GM21526 (cell line): ENCODE data around the gene DPP9.

Experiments
- ATAC-seq: cut with Tn5 transposase; IDR thresholded peaks from one replicate; pipeline ENCODE4 v1.9.1; 2021; ENCODE audit warnings: moderate library complexity; ENCODE audit not compliant: unreplicated experiment, low FRiP score

Gene DPP9

DNA sequence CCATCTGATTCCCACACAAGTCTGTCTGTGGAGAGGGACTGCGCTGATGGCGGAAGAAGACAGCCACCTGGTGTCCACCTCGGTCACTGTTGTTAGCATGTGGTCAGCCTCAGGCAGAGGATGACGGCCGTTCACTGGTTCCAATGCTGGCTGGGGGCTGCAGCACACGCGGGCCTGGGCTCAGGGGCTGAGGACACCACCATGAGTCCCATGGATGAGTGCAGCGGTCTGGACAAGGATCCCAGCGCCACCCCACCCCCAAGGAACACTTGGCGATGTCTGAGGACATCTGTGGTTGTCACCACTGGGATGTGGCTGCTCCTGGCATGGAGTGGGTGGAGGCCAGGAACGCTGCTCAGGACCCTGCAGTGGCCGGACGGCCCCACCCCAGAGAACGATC lies 10.9 kb downstream of the DPP9 start:
- ATAC-seq = no peak

DNA sequence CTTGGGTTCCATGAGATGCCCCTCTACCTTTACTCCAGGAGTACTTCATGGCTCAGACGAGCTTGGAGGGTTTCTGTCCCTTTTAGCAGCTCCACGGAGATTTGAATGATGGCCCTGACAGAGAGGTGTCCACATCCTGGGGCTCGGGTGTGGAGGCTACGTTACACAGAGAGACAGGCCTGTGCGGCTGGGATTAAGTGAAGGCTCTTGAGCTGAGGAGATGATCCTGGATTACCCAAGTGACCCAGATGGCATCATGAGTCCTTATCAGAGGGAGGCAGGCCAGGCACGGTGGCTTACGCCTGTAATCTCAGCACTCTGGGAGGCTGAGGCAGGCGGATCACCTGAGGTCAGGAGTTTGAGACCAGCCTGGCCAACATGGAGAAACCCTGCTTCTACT lies 12.4 kb downstream of the DPP9 start:
- ATAC-seq = no peak

DNA sequence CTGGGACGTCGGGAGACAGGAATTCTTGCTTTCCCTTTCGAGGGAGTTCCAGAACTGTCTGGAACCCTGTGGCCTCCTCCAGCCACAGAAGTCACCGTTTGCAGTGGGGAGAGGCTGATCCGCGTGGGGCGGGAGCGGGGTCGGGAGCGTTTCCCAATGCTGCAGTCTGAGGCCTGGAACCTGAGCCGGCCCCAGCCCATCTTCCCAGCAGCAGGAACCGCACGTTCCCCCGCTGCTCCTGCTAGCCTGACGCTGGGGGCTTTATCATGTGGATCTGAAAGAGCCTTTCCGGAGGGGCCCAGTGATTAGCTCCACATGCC lies 13.4 kb downstream of the DPP9 start:
- no peak for ATAC-seq

DNA sequence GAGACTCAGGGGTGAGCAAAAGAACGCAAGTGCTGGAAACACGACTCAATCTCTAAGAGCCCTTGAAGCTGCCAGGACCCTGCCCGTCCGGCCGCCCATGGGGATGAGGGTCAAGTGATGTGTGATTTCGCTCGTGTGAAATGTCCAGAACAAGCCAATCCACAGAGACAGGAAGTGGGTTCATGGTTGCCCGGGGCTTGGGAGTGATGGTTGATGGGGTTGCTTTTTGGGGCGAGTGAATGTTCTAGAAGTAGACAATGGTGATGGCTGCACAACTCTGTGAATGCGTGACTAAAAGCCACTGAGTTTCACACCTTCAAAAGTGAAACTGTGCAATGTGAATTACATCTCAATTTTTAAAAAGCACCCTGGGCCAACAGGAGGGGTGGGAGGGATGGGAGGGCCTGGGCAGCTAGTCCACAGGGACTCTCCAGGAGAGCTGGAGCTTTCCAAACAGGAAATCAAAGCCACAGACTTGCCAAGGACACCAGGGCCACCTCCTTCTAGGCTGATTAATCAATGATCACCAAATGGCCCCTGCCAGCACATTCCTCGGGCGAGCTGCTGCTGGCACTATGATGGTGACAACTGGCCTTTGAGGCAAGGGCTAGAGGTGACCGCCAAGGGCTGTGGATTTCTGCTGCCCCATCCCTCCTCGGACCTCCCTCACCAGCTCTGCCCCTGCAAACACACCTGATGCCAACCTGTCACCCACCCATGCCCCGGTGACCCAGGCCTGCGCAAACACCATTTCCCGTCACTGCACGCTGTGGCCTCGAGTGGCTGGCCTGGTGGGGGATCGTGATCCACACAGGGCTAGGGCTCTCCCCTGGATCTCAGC lies 14.0 kb downstream of the DPP9 start:
- ATAC-seq = no peak

DNA sequence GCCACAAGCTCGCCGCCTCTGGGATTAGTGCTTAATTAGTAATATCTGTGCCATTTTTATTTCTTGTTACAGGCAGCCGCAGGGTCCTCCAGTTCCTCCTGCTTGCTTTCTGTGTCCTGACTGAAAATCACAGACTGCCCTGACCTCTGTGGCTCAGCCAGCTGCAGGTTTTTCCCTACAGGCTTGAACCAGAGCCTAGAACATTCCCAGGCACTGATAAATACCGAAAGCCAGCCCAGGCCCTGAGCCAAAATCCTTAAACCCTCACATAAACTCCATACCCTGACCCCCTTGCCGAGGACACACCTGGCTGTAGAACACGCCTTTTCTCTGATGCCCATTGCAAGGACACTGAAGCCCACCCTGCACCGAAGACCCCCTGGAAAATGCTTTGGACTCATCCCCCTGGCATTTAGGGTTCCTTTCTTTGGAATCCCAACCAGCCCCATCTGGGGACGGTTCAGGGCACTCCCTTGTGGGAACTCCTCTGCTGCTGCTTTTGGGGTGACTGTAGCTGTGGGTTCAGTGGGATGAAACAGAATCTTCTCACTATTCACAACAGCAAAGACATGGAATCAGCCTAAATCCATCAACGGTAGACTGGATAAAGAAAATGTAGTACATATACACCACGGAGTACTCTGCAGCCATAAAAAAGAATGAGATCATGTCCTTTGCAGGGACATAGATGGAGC lies 15.5 kb downstream of the DPP9 start:
- no peak for ATAC-seq

DNA sequence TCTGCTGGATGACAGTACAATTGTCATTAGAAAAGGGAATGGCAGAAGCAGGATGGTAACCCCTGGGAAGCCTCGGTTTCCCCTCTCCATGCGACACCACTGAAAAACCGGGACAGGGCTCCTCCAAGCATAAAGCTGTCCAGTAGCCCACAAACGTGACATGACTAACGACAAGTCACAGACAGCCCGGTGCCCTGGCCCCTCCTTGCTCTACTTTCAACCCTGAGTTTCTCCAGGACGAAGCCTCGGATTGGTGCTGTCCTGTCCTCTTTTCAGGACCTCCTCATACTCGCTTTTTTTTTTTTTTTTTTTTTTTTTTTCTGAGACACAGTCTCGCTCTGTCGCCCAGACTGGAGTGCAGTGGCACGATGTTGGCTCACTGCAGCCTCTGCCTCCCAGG lies 16.3 kb downstream of the DPP9 start:
- no peak for ATAC-seq

DNA sequence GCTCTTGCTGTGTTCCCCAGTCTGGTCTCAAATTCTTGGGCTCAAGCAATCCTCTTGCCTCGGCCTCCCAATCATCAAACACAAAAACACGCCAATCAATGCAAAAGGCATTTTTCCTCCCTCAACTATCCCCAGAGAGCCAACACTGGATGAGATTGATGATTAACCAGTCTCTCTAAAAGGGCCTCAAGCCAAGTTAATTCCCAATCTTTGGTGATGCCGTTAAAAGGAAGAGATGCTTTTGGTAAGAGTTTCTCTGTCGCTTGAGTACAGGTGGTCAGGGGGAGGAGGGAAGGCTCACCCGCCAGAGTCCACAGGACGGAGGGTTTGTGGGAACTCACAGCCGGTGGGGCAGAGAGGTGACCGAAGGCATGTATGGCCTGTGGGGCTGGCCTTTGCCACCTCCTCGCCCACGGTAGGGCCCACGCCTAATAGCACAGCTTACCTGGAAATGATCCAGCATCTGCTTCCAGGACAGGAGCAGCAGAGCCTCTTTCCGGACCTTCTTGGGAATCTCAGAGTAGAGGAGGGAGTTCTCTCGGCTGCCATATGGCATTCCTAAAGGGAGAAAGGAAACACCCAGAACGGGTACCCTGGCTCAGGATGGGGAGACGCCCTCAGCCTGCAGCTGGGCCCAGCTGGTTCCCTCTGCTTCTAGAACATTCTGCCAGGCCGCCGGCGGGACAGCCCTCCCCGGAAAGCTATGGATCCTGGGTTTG lies 18.1 kb downstream of the DPP9 start:
- ATAC-seq = no peak

DNA sequence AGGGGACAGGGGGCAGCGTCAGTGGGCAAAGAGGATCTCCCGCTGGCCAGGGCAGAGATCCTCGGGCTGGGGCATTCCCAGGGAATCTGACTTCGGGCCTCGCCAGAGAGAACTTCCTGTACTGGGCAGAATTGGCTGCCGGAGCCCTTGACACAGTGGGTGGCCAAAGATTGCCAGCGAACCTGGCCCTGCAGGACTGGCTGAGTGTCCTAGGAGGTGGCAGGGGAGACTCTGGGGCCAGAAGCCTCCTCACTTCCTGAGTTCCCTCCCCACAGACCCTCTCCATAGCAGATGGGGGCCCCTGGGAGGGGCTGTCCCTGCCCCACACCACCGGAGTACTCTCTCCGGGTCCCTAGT lies 19.3 kb downstream of the DPP9 start:
- no peak for ATAC-seq

DNA sequence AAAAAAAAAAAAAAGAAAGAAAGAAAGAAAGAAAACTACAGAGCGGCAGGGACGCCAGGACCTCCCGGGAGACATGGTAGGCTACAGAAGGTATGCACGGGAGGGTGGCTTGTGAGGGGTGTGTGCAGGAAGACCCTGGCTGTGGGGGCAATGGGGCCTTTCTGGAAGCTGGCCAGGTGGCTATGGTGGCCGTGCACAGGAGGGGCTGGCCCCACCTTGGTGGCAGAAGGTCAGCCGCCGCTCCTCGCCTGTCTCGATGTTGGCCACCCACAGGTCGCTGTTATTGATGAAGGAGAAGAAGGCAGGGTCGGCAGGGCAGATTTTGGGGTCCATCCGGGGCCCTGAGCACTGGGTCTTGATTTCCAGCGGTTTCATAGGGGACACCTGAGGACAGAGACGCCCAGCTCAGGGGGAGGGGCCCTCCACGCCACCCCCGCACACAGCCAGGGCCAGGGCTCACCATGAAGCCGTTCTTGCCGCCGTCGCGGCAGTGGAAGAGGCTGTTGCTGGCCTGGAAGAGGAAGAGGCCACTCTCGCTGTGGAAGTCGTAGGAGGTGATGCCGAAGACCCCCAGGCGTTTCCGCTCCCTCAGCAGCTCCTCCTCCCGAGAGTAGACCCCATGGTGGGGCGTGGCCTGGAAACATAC lies 19.8 kb downstream of the DPP9 start:
- ATAC-seq = no peak

DNA sequence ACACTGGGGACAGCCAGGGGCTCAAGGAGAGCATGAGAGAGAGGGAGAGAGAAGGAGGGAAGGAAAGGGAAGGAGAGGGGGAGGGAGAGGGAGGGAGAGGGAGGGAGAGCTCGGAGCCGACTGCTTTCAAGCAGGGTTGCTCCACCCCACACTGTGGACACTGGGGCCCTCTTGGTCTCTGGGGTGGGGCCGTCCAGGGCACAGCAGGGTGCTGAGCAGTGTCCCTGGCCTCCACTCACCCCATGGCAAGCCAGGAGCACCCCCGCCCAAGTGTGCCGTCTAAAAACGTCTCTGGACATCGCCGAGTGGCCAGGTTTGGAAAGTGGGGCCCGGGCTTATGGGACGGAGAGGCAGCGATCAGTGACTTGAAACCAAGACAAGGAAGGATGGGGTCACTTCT lies 20.9 kb downstream of the DPP9 start:
- ATAC-seq = no peak

DNA sequence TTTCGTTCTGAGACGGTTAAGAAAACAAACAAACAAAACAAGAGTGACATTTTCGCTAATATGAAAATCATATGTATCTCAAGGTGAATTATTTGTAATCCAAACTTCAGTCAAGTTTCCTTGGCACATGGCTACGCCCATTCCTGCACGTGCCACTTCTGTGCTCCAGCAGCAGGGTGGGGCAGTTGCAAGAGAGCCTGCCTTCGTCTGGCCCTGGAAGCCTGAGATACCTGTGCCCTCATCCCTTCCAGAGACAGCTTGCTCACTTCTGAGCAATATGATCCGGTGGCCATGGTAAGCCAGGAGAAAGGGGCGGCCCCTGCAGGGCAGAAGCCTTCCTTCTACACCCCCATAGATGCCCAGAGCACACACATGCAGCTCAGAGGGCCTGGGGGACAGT lies 22.1 kb downstream of the DPP9 start:
- no peak for ATAC-seq

DNA sequence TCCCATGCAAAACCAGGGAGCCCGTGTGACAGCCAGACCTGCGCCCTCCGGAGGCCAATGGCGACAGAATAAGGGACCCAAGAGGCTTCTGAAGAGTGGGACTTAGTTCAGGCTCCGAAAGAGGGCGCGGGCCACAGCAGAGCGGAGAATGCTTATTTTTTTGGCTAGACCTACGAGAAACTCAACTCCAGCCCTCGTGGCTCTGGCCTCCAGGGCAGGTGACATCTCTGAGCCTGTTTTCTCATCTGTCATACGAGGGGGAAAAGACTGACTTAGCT lies 23.0 kb downstream of the DPP9 start:
- ATAC-seq = no peak

DNA sequence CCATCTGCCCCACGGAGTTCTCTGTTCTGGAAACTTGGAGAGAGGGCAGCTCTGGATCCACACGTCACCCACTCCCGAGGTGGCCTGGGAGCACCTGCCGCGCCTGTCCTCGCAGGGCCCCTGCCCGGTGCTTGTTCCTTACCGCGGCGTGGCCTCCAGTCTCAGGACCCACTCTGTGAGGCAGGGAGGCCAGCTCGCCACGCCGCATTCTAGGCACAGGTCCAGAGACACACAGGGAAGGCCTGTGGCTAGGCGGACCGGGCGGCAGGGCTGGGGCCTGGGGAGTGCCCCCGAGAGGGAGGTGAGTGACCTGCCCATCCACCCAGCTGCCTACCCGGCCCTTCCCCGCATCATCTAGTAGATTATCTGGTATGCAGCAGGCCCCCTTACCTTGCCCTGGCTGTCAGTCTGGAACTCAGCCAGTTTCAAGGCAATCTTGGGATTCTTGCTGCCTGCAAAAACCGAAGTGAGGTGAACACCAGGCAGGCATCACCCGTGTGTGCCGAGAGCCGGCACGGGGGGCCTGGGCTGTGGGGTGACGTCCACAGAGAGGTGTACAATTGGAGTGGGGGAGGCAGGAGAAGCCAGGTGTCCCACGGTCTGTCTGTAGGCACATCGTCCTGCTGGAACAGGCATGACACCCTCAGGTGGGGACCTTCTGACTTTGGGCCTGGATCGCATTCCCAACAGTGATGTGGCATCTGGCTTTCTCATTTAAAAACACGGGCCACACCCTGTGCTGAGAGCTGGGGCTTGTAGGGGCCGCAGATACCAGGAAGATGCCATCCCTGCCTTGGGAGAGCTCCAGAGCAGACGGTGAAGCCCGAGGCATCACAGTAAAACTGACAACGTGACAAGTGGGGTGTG lies 23.6 kb downstream of the DPP9 start:
- ATAC-seq = no peak

DNA sequence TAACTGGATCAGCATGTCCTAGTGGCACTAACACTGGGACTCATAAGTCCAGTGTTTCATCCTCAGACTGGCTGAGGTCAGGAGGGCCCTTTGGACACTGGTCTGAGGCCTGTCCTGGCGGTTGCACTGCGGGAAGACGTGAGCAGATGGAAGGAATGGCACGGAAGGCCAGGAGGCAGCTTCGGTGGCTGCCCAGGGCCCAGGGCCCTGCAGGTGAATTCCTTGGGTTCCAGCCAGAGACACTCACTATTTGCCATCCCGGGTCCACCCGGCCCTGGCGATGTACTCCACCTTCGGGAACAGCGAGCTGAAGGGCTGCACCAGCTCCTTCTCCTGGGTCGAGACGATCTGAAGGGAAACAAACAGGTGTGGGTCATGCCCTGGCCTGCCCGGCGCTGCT lies 26.3 kb downstream of the DPP9 start:
- no peak for ATAC-seq

DNA sequence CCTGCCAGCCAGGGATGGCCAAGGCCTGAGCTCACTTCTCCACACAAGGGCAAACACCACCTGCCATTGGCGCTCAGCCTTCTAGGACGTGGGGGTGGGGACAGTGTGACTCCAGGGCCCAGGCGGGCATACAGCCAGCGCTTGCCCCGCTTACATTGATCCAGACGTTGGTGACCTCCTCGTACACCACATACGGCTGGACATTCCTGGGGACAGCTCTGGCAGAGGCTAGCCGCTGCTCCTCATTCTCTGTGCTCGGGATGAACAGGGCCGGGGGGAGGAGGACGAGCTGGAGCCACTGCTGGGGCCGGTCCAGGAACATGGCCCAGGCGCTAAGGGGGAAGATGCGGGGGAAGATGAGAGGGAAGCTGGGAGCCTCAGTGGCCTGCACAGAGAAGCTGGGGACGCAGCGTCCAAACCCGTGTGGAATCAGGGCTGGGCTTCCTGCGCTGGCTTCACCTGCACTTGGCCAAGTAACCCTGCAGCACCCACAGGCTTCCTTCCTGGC lies 28.4 kb downstream of the DPP9 start:
- no peak for ATAC-seq

DNA sequence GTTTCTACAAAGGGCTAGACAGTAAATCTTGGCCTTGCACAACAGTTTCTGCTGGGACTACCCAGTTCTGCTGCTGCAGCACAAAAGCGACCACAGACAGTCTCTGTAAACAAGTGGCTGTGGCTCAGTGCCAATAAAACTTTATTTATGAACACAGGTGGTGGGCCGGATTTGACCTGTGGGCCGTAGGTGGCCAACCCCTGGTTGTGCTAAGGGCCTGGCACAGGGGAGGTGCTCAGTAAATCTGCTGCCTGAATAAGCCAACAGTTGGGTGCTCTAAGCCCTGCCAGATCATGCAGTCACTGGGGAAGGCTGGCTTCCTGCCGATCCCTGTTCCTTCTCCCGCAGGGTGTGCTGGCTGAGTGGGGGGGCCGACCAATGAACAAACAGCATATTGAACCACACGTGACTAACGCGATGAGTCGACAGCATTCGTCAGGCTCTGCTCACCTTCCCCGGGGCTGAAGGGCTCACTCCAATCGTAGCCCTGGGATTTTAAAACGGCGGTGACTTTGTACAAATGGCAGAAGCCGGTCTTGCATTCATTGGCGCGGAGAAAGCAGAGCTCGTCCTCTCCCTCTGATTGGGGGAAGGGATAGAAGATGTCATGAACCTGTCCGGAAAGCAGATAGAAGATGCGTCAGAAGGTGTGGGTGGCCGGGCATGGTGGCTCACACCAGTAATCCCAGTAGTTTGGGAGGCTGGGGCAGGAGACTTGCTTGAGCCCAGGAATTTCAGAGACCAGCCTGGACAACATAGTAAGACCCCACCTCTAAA lies 29.2 kb downstream of the DPP9 start:
- no peak for ATAC-seq

DNA sequence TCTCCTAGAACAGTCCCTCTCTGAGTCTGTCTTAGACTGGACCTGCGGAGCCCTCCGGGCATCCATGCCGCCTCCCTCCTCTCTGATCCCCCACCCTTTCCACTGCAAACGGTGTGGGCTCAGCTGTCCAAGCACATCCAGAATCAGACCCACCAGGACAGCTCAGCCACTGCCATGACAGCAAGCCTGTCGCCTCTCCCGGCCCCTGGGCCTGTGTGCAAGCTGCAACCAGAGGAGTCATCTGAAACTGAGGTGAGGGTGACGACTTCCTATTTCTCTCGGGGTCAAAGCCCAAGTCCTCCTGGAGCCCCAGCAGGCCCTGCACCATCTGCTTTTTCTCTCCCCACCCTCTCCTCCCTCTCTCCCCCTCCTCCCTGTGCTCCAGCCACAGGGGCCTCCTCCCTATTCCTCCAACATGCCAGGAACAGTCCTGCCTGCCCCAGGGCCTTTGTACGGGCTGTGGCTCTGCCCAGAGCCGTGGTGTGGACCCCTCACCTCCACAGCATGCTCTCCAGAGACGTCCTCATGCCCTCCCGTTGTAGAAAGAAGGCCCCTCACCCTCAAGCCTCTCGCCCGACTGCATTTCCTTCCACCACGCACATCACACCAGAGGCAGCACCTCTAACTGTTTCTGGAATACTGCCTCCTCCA lies 30.0 kb downstream of the DPP9 start:
- no peak for ATAC-seq

DNA sequence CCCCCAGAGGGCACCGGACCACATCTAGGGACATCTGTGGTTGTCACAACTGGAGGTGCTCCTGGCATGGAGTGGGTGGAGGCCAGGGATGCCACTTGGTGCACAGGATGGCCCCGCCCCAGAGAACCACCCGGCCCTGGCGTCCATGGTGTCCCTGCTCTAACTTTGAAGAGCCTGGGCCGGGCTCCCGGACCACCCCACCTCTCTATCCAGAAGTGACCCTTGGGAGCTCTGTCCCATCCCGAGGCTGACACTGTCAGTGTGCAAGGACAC lies 30.6 kb downstream of the DPP9 start:
- ATAC-seq = no peak

DNA sequence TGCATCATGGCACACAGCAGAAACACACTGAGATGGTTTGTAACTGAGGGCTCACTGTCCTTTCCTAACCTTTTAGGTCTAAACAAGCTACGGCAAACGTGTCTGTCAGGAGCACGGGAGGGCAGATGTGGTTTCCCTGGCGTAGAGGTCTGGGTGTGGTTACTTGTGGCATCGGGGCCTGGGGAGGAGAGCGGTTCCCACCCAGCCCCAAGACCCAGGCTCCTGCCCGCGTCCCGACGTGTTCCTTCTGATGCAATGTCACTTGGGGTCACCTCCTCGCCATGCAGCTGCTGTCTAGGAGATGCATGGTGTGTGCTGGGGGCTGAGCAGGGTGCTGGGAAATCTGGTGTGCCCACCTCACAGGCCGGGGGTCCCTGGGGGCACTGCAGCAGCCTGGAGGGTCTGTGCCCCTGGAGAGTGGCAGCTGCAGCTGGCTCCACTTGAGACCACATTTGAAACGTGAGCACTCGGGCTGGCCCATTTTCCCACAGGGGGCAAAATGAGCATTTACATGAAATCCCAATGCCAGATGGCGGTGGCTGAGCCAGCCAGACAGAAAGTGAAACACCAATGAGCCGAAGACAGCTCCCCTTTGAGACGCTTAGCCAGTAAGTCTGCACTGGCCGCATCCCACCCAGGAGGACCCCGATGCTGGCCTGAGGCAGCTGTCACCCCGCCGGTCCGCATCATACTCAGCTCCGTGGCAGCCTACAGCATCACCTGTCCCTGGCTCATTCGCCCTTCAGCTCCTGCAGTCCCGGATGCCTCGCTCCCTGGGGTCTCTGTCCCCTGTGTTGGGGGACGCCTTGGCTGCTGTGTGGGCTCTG lies 31.2 kb downstream of the DPP9 start:
- ATAC-seq = no peak
